ENCODE measurements around the gene STX12.
"Not testable (repeated sequence)": the region's sequence is repeated elsewhere in the genome, so short reads cannot be mapped to it uniquely, and the experiment has no call there.

STX12 gene

DNA sequence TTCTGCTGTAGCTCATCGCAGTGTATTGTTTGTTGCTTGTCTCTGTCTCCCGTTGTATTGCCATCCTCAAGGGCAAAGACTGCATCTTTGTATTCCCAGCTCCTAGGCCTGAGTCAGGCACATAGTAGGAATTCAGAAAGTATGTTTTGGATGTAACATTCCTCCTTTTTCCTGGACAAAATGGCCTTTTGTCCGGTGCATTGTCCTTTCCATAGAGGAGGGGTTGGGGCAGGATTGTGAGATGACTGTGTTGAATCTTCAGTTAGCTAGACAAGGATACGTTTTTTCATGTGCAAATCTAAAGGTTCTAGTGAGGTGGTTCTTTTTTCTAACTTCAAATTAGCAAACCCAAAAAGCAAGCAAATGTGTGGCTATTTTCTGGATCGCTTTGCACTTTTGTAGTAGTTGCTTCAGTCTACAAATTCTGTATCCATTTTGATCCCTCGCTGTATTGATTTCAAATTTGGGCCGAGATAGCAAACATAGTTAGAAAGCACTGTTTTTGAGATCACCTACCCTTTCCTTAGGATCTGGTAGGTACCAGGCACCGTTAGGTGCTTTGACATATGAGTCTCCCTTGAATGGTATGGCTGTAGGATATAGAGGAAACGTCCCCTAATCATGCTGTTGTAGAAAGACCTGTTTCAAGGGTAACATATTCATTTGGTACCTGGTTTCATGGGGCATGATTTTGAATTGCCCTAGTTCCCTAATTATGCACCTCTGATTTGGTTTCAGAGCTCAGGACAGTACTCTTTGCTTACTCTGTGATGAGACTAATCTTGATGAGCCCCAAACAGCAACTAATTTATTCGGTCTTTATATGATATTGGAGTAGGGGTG is 58.8 kb downstream of the STX12 start:
- DNase-seq: no peak

DNA sequence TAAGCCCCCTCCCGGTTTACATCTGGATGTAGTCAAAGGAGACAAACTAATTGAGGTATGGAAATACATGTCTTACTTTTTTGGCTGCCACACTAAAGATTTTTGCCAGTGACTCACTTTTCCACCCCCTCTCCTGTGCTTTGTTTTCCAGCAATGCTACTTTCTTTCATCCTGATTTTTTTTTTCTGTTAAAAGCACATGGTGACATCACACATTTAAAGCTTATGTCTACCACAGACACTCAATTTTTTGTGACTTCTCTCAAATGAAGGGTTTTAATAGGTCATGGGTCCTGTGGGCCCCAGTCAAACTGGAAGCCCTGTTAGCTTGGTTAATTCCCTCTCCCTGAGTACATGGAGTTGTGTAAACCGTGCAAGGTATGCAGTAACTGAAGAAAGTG is 59.7 kb downstream of the STX12 start:
- no peak for DNase-seq

DNA sequence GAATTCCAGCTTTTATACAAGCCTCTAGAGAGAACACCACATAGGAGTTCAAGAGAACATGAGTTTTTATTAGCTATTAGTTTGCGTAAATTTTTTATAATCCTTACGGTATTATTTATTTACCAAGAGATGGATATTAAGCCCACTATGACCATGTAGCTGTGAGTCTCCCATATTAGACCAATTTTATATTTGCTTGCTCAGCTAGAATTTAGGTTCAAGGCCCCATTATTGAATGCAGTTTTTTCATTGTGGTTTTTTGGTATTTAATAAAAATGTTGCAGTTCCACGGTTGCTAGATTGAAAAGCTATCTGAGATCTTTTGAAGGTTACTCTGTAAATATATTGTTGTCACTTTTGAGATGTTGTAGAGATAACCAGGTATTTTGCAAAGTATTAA is 60.5 kb downstream of the STX12 start:
- DNase-seq: no peak

DNA sequence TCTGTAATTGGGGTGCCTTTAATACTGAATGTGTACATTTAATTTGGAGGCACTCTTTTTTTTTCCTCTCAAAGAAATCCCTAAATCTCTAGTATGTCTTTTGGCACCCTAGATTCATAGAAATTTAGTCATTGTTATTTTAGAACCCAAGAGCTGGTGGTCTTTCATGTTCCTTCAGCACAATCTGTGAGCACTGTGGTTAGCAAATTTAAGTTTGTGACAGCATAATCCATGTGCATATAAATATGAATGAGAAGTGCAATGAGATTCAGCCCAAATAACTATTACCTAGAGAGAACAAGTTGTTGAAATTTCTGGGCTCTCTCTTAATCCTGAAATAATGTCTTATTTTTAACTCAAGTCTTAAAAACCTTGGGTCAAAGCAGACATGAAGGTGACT is 62.0 kb downstream of the STX12 start:
- DNase-seq: no peak

DNA sequence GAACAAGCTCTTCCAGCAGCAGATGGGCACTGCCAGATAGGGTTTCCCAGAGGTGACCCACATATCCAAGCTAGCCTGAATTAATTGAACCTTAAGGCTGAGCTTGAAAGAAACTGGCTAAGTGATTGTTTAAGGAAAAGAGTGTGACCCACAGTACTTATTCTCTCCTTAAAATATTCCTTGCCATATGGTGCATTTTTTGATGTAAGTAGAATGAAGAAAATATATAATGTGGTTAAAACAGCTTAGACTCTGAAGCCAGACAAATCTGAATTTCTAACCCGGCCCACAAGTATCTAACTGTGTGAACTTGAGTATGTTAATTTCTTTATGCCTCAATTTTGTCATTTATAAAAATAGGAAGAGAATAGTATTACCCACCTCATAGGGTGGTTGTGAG is 62.5 kb downstream of the STX12 start:
- no peak for DNase-seq

DNA sequence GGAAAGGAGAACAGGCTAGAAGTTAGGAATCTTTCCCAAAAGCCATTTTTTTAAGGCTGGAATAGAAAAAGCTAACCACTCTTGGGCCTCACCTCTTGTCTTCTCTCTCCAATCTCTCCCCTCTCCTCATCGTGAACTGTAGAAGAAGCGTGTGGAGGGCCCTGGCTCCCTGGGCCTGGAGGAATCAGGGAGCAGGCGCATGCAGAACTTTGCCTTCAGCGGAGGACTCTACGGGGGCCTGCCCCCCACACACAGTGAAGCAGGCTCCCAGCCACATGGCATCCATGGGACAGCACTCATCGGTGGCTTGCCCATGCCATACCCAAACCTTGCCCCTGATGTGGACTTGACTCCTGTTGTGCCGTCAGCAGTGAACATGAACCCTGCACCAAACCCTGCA is 76.9 kb downstream of the STX12 start:
- DNase-seq: no peak

DNA sequence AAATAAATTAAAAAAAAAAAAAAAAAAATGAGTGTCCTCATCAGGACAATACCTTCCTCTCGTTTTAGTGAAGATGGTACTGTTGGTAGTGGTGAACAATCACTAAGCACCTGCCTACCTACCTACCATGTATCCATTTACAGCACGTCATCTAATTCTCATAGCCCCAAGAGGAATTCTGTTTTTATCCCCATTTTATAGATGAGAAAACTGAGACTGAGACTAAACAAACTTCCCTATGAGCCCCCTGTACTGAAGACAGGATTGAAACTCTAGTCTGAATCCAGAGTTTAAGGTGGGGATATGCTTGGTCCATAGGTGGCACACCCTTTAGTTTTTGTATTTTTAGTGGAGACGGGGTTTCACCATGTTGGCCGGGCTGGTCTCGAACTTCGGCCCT is 82.1 kb downstream of the STX12 start:
- DNase-seq: no peak

DNA sequence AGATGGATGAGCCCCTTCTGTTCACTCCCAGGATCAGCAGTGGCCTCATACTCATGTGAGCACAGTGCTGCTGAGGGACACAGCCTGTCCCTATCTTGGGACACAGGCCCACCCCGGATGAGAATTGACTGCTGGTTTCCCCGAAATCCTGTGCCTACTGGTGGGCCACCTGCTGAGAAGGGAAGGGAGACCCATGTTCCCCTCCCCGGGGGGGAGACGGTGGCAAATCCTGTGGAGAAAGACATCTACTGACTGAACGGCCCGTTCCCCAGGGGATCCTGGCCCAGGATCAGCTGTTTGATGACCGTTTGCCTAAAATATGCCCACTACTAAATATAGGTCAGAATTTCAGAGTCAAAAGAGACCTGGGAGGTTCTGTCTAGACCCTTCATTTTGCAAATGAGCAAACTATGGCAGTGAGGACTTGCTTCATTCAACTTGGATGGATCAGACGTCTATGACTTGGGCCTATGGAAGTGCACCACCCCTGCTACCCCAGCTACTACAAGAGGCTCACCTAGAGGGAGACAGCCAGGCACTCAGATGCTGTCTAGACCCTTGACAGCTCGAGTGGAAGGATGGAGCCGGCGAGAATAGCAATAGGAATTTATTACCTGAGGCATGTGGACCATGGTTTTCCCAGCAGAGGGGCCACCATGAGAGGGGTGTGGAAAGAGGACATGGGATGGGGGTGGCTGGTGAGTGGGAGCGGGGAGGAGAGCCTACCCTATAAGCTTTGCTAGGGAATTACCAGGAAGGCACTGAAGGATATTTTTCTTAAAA is 83.7 kb downstream of the STX12 start:
- no peak for DNase-seq

DNA sequence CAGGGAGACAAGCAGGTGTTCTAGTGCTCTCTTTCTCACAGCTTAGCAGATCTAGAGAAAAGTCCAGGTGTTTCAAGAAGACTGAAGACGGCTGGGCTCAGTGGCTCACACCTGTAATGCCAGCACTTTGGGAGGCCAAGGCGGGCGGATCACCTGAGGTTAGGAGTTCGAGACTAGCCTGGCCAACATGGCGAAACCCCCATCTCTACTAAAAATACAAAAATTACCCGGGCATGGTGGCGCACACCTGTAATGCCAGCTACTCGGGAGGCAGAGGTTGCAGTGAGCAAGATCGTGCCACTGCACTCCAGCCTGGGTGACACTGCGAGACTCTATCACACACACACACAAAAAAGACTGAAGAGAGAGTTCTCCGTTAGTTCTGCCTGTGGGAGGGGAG is 84.5 kb downstream of the STX12 start:
- DNase-seq: not testable (repeated sequence)

DNA sequence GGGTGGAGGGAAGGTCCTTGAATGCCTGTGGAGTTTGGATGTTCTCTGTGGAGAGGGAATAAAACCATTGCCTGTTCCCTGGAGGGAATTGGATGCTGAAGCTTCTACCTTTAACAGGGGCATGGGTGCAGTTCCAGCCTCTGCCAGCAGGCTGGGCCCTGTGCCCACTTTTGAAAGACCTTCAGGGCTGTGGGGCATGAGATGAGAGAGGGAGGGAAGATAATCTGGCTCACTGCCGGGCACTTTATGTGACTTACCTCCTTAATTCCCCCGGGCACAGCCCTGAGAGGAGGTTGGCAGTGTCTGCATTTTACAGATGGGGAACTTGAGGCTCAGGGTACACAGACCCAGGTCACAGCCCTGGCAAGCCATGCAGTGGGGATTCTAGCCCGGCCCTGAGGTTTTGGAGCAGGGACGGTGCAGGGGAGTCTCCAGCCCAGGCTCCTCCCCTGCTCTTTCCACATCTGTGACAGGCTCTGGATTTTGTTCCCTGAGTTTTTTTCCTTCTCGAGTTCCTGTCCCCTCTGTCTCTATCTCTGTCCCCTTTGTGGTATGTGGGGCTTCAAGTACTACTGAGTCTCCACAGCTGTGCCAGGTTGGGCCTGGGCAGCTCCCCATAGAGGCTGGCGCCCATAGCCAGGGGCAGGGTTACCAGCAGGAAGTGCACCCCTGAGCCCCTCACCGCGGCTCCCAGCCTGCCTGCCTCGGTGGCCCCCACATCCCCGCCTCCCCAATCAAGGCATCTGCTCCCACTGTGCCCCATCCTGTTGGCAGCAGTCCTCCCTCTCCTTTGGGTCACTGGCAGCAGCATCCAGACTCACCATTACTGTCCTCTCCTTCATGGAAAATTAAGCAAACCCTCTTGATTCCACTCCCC is 85.3 kb downstream of the STX12 start:
- DNase-seq: peak; percentile 82

DNA sequence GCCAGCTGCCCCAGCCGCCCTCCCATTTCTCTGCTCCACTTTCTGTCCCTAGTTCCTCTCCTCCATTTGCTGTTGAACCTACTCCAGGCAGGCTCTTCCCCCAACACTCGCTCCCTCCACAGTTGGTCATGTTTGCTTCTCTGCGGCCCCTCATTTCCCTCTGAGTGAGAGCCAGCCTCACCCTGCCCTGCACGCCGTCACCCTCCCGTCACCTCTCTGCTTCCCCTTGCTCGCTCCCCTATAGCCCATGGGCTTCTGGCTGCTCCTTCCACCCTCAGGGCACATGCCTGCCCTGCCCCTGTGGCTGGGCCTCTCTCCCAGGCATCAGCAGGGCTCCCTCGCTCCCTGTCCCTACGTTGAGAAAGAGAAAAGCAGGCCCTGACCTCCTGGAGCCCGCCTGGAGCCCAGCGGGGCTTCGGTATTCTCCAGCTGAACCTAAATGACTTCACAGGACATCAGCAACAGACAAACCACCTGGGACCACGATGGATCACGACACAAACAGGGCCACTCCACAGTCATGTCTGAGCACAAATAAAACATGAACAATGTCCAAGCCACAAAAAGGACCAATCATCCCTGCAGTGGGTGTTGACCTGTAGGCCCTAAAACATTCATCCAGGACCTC is 86.0 kb downstream of the STX12 start:
- DNase-seq: no peak

DNA sequence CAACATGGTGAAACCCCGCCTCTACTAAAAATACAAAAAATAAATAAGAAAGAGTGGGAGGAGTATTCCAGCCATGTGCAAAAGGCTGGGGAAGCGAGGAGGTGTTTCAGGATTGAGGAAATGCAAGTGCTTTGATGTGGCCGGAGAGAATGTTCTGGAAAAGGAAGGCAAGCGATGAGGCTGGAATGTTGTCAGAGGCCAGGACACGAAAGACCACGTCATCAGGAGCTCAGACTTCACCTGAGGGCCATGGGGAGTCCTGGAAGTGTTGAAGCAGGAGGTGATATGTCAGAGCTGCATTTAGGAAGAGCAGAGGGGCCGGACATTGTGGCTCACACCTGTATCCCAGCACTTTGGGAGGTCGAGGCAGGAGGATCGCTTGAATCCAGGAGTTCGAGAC is 88.4 kb downstream of the STX12 start:
- no peak for DNase-seq

DNA sequence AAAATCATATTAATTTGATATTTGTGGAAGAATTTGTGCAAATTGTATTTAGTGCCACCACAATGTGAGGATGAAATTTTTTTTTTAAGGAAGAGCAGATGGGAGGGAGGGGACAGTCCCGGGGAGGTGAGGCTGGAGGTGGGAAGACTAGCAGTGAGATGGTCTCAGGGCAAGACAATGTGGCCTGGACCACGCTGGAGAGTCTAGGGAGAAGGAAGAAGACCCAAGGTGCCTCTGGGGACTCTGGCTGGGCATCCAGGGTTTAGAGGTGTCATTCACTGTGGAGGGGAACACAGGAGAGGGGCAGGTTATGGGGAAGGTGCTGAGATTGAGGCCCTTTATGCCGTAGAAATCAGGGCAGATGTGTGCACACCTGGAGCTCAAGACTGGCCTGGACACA is 89.0 kb downstream of the STX12 start:
- DNase-seq: no peak

DNA sequence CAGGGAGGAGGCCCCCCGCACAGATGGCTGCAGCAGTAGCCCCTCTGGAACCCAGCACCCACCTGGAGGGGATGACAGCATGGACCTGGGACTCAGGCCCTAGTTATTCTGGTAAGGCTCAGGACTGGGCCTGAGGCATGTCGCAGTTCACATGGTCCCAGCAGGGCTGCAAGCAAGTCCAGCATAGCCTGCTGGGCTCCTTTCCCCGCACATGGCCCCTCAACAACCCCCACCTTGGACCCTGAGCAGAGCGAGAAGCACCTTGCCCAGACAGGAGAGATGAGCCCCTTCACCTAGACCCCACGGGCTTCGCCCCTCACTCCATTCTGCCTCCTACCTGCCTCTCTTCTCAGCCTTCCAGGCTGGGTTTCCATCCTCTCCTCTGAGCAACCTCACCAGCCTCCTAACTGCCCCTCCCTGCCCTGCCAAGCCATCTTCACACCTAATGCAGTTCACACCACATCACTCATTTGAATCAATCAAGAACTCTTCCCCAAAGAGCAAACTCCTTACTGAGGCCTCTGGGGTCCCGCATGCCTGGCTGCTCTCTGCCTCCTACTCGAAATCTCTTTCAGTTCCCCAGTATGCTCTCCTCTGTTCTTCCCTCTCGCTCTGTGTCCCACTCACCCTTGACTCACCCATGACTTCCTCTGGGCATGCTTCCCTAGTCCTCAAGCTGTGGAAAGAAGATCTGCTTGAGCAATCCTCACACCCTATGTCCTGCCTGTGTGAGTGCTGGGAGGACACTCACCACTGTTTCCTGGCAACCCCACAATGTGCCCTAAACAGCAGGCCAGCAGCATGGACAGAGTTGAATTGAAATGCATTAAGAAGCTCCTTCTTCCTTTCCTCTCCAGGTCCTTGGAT is 89.9 kb downstream of the STX12 start:
- DNase-seq: no peak

DNA sequence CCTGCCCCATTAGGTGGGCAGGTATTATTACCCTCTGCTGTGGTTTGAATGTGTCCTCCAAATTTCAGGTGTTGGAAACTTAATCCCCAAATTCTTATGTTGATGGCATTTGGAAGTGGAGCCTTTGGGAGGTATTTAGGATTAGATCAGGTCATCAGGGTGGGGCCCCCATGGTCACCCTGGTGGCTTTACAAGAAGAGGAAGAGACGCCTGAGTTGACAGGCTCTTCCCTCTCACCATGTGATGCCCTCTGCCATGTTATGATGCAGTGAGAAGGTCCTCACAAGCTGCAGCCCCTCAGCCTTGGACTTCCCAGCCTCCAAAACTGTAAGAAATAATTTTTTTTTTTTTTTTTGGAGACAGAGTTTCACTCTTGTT is 90.5 kb downstream of the STX12 start:
- DNase-seq: no peak

DNA sequence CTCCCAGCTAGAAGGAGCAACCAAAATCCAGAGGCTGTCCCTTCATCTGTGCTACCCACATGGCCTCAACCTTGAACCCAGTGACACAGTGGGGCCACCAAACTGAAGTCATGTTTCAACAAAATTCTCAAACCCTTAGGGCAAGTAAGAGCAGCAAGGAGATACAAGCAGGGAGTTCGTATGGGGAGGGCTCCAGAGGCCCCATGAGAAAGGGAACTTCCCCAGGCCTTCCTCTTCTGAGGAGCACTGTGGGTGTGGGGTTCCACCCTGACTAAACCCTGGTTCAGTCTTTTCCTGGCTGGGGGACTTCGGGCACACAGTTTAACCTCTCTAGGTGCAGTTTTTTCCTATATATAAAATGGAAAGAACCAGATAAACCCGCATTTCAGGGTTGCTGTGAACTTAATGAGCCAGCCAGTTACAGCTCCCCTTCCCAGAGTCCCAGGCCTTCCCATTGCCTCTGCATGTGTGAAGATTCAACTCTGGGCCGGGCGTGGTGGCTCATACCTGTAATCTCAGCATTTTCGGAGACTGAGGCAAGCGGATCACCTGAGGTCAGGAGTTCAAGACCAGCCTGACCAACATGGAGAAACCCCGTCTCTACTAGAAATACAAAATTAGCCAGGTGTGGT is 91.4 kb downstream of the STX12 start:
- no peak for DNase-seq

DNA sequence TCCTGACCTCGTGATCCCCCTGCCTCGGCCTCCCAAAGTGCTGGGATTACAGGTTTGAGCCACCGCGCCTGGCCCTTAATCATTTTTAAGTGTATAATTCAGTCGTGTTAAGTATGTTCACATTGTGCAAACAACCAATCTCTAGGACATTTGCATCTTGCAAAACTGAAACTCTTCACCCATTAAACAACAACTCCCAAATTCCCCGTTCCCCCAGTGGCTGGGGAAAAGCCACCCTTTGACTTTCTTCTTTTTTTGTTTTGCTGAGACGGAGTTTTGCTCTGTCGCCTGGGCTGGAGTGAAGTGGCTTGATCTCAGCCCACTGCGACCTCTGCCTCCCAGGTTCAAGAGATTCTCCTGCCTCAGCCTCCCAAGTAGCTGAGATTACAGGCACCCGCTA is 92.8 kb downstream of the STX12 start:
- DNase-seq: no peak

DNA sequence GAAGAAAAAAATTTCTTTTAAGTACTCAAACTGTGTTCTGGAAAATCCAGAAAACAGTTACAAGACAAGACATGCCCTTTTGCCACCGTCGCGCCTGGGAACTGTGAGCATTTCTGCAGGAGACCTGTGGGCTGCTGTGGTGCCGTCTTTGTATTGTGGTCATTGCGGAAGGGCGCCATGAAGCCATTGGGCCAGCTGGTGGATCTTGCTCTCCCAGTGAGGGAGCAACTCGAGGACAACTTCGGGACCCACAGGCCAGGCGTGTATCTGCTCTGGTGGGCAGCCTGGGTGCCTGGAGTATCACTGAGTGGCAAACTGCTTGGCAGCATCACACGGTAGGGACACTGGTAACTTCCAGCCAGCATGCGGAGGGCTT is 95.5 kb downstream of the STX12 start:
- no peak for DNase-seq

DNA sequence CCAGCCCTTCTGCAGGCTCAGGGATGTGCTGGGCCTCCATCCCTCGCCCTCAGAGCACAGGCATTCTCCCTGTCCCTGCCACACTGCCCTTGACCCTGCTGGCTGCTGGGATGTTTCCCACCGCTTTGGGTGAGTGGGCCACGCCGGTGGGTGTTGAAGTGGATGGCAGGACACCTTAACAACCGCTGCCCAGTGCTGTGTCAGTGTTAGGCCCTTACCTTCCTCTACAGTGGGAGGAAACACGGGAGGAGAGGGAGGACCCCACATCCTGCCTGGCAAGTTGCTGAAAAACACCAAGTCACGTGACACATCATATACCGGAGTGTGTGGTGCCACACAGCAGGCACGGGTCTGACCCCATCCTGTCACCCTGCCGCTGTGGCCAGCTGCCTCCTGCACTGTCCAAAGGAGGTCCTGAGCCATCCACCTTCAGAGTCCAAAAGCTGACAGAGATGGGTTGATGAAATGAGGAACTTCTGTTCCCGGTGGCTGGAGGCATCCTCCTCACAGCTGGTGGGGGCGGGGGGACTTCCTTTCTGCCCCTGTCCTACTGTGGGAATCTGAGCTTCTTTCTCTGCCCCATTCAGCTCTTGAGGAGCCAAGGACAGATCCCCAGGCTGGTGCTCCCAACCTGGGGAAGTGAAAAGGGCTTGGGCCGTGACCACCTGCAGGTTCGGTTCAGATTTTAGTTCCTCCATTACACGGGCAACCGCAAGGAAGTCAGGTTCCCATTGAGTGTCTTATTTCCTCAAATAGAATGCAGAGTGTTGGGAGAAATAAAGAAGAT is 96.1 kb downstream of the STX12 start:
- no peak for DNase-seq

DNA sequence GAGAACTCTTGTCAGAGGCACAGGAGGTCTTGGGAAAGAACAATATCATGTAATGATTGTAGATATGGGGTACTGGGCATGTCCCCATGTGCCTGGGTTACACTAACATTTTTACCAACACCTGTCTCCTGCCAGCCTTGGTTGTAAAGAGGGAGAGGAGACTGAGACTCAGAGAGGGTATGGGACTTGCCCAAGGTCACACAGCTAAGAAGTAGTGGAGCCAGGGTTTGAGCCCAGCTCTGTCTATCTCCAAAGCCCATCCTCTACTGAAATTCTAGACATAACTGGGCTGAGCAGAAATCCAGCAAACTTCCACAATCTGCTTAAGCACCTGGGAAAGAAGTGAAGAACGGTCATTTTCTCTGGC is 96.7 kb downstream of the STX12 start:
- DNase-seq: no peak

DNA sequence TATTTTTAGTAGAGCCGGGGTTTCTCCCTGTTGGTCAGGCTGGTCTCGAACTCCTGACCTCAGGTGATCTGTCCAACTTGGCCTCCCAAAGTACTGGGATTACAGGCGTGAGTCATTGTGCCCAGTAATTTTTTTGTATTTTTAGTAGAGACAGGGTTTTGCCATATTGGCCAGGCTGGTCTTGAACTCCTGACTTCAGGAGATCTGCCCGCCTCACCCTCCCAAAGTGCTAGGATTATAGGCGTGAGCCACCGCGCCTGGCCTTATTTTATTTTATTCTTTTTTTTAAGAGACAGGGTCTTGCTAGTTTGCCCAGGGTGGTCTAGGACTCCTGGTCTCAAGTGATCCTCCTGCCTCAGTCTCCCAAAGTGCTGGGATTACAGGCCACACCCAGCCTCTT is 98.1 kb downstream of the STX12 start:
- not testable (repeated sequence) for DNase-seq

All from right forelimb (tissue), 1 donor.